DMS114 treated with DMSO at 0.1 percent for 48 hours (cell line): ENCODE data around the gene KIAA0930.

ENCODE experiments used
- DNase-seq: peaks from one replicate; lab custom pipeline; 2025; ENCODE audit not compliant: unreplicated experiment; lab: John Stamatoyannopoulos, UW

Gene KIAA0930

GRCh38 chr22:45238957-45239680 is 1.6 kb downstream of the KIAA0930 start:
- no peak for DNase-seq

DNA sequence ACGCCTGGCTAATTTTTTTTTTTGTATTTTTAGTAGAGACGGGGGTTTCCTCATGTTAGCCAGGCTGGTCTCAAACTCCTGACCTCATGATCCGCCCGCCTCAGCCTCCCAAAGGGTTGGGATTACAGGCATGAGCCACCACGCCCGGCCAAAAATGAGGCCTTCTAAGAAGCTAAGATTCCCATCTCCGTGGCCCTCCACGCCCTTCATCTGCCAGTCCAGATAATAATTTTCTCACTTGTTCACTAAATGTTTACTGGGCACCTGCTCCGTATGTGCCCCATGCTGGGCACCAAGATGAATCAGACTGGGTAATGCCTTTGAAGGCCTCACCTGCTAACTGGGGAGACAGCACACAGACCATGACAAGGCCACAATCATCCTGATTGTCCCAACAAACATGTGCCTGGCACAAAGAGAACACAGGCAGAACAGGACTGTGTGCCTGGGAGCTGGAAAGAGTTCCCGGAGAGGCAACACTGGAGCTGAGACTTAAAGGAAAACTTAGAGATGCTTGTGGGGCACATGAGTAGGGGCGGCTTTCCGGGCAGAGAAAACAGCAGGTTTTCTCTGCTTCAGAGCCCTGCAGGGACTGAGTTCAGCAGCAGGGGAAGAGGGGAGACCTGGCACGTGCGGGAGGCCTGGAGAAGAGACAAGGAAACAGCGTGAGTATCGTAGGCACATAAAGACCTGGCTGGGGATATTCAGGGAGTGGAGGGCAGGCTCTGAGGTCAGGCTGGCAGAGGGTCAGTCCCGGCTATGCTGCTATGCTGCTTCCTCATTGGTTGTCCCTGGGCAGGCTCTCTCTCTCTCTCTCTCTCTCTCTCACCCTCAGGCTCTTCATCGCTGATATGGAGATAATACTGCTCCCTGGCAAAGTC is 2.4 kb downstream of the KIAA0930 start:
- no peak for DNase-seq

- no peak for DNase-seq
These were observed 3.4 kb downstream of the KIAA0930 start for GRCh38 chr22:45237065-45237990.

- DNase-seq = no peak
These were observed 4.8 kb downstream of the KIAA0930 start for GRCh38 chr22:45235851-45236342.

GRCh38 chr22:45235101-45235777 is 5.5 kb downstream of the KIAA0930 start:
- DNase-seq = no peak

DNA sequence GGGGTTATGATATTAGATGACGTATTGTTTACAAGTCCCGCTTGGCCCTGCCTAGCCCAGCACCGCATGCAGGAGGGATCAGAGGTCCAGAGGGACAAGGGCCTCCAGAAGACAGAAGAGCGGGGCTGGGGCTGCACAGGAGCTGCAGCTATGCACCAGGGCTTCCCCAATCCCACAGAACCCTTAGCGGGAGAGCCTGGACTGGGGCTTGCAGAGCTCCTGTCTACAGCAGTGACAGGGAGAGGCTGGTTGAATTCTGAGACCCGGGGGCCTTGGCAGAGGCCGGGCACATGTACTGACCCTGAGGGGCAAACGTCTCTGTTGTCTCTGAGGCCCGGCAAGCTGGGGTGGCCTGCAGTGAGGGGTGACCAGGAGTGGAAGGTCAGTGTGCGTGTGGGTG is 6.9 kb downstream of the KIAA0930 start:
- DNase-seq = no peak

GRCh38 chr22:45233386-45233785 is 7.3 kb downstream of the KIAA0930 start:
- DNase-seq = no peak

DNA sequence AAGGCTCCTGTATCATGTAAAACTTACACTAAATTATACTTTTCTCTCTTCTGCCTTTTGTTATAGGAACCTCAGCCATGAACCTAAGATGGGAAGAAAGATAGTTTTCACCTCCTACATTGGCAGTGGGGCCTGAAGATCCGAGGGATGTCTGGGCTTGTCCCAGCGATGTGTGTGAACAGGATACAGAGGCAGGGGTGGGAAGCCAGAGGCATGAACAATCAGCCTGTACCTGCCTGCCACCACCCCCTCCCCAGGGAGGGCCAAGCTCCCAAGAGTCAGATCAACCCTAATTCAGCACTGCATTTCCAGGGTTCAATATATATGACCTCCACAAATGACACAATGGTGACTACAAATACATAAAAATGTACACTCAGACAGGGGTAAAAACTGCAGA is 9.4 kb downstream of the KIAA0930 start:
- DNase-seq = no peak

DNA sequence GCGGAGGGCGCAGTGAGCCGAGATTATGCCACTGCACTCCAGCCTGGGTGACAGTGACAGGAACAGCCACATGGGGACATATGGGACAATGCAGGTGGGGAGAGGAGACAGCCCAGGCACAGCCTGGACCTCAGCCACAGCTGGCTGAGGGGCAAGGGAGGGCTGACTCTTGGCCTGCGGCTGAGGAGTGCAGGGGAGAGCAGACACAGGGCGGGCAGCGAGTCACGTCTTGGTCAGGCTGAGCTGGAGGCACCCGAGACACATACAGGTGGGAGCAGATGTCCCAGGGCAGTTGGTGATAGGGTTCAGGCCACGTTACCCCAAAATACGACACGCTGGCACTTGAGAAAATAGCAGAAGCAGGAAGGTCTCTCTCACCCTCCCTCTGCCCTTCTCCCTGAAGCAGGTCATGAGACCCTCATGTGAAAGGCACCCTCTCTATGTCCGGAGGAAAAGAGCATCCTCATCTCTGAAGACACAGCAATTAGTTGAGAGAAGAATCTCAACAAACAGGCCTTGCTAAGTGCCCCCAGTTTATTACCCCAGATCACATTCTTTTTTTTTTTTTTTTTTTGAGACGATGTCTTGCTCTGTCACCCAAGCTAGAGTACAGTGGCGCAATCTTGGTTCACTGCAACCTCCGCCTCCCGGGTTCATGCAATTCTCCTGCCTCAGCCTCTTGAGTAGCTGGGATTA is 10.5 kb downstream of the KIAA0930 start:
- DNase-seq = no peak

DNA sequence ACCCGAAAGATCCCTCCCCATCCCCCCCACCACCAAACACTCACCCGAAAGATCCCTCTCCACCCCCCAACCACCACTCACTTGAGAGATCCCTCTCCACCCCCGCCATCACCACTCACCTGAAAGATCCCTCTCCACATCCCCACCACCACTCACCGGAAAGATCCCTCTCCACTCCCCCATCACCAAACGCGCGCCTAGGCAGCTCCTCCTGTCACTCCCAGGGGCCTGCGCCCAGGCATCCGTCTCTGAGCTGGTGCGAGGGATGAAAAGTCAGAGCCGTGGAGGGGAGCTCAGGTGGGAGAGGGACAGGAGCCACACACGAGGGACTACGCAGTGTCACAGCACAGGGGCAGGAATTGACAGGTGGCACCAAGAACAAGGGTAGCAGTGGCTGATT is 11.5 kb downstream of the KIAA0930 start:
- DNase-seq = no peak

DNA sequence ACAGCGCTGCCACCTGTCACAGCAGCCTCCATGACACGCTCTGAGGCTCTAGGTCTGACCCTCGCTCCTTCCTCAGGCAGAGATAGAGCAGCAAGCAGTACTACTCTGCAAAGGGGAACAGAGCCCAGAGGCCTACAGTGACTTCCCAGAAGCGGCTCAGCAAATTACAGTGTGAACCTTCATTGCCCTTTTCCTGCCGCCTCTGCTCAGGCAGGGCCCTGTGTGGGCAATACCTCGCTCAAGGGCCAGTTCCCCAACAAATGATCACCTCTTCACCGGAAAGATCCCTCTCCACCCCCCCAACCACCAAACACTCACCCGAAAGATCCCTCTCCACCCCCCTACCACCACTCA is 12.3 kb downstream of the KIAA0930 start:
- DNase-seq = no peak

DNA sequence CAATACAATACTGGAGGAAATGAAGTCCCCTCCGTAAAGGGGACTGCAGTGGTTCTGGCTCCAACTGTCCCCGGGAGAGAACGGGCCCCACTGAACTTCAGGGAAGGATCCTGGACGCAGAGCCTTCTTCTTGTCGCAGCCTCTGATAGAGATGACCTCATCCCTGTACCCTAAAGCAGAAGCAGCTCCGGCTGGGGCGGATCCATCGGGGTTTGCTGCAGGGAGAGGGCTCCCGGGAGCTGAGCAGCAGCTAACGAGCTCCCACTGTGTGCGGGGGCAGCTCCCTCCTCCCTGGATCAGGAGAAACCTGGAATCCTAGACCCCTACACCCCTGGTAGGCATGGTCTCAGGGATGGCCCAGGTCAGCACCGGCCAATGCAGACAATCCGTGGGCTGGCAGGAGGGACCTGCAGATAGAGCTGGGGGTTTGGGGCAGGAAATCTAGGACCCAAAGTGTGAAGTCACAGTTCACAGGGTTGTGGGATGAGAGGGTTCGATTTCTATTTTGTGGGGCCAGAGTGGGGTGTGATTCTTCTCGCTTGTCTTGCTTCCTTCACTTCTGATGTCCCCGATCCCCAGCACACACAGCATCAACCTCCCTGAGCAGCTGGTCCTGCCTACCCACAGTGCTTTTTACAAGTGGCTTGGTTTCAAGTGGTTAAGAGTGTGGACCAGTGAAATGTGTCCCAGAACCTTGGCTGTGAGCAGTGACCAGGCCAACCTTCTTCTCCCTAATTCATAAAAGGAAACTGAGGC is 12.9 kb downstream of the KIAA0930 start:
- DNase-seq = no peak

- no peak for DNase-seq
These were observed 14.0 kb downstream of the KIAA0930 start for GRCh38 chr22:45226503-45227186.

DNA sequence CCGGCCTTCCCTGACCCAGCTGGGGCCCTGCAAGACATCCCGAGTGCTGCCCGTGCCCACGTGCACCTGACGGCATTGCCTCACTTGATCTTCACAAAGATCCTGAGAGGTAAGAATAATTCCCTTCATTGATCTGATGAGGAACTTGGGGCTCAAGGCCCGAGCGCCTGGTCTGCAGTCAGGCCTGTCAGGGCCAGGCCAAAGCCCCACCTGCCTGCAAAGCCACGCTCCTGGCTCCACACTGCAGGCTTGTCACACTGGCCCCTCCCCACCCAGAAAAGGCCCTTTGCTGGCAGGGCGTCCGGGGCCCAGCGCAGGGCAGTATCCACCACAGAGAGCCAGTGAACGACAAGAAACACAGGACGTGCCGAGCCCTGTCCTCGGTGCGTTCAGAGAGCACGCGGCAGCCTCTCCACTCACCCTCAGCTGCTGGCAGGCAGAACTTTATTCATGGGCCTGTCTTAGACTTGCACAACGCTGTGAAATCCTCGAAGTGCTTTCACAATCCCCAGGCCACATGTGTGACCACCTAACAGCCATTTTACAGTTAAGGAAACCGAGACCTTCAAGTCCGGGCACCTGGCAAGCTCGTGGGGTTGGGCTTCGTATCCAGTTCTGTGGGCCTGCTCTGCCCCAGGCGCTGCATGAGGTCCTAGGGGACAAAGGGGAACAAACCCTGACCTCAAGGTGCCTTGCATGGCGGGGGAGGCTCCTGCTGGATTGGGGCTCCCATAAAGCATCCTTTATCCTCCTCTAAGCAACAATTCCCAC is 14.8 kb downstream of the KIAA0930 start:
- no peak for DNase-seq

DNA sequence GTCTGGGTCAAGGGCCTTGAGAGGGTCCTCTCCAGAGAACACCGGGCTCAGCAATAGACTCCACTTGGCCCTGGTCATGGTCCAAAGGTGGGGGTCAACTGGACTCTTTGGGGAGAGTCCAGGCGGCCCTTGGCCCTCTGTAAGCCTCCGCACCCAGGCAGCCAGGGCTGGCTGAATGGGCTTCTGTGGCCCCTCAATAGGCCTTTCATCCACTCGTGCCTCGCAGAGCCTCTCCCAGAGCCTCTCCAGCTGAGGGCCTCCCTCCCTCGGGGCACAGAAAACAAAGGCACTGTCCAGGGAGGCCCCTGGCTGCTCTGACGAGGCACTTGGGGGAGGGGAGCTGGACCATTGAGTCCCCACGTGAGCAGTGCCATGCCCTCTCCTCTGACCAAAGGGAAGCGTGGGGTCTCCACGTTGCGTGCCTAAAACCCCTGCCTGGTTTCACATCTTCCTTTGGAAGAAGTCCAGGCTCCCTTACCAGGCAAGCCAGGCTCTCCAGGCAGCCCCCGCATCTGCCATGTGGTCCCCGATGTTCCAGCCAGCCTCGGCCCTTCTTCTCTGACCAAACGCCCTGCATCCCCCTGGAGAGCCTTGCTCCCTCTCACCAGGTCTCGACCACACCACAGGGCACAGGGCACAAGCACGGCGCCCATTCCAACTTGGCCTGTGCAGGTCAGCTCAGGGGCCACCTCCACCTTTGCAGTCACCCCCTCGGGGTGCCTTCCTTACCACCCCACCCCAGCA is 15.5 kb downstream of the KIAA0930 start:
- DNase-seq = no peak

GRCh38 chr22:45224331-45224730 is 16.4 kb downstream of the KIAA0930 start:
- DNase-seq = no peak
